Left ventricle myocardium inferior (tissue), 1 donor: ENCODE measurements around the gene KLF15. TPM values are rescaled to one million over a fixed set of nuclear protein-coding genes. Genes with fewer than 3 reads are reported as not detected.

Experiments
- DNase-seq: peaks from one replicate; pipeline ENCODE4 v3.0.0-alpha.2; 2020
- H3K27ac ChIP-seq: fragments of 200-600 bp; replicated peaks from 2 replicates; pipeline ENCODE4 v1.8.0; 2021
- H3K27me3 ChIP-seq: fragments of 200-600 bp; 2 replicates; pipeline ENCODE4 v1.8.0; 2021; ENCODE audit warnings: low read depth
- H3K36me3 ChIP-seq: fragments of 200-600 bp; 2 replicates; pipeline ENCODE4 v1.8.0; 2021
- H3K4me1 ChIP-seq: fragments of 200-600 bp; 2 replicates; pipeline ENCODE4 v1.8.0; 2021
- H3K4me3 ChIP-seq: fragments of 200-600 bp; 2 replicates; pipeline ENCODE4 v1.8.0; 2021; ENCODE audit warnings: mild to moderate bottlenecking, moderate library complexity
- H3K9me3 ChIP-seq: fragments of 200-600 bp; replicated peaks from 2 replicates; pipeline ENCODE4 v1.8.0; 2021
- CTCF ChIP-seq: fragments of 200-600 bp; IDR thresholded peaks from 2 replicates; pipeline ENCODE4 v1.8.0; 2021; ENCODE audit warnings: antibody characterized with exemption, mild to moderate bottlenecking, borderline replicate concordance
- intact Hi-C: fragments of 100-400 bp; cut with micrococcal nuclease; formaldehyde crosslinking; loops from one replicate; pipeline ENCODE4 v1.11.0; 2022
- total RNA-seq: library from RNA; stranded (reverse); fragmentation: NEBNext Ultra II Directional; extraction: Animal tissue kit (Norgen Biotek cat#: 25700); gene quantifications from one replicate; pipeline ENCODE4 v1.2.1, GENCODE V29; 2021
- donor health status: DM: no; HTN: yes; CAD: no; lungs with severe emphysema.

Gene KLF15
- total RNA-seq, 1 donor from 2014 or later, result 44.6 TPM

DNA sequence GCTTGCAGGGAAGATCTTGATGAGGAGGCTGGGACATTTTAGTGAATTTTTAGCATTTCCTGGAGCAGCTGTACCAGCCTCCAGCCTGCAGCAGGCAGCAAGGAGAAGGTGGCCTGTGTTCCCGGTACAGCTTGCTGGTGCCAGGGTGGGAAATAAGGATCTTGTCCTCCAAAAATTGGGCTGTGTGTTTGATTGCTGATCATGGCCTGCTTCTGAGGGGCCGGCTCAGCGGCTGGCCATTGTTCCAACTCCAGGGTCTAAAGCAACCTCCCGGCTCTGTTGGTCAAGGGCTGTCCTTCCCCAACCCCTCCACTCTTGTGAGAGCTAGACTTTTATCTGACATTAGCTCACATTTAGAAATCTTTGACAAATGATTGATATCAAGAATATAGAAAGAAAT lies 42.5 kb upstream of the KLF15 start:
- no peak overlapping the region for H3K4me3 ChIP-seq

DNA sequence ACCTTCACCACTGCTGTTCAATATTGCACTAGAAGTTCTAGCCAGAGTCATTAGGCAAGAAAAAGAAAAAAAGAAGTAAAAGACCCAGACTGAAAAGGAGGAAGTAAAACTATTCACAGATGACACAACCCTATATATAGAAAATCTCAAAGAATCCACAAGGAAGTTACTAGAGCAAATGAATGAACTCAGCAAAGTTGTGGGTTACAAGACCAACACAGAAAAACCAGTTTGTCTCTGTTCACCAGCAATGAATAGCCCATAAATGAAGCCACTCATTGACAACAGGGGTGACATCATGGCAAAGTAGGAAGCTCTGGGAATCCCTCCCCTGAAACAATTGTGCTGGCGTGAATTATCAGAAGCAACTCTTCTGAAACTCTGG lies 42.1 kb upstream of the KLF15 start:
- H3K9me3 ChIP-seq, result no peaks in the 10 kb centered on the region
- H3K27me3 ChIP-seq, result peaks cover 26% of the 10 kb centered on the region
- H3K4me1 ChIP-seq, result peaks cover 8% of the 10 kb centered on the region
- no peak for TF ChIP-seq CTCF
- DNase-seq, result no peak
- H3K27ac ChIP-seq, result no peak overlapping the region
- no peak overlapping the region for H3K4me3 ChIP-seq
- intact Hi-C loops, result loop anchor here (10.0 kb wide), 1 partner anchor 265 kb away; no protein-coding TSS in a partner anchor
- no peaks in the 10 kb centered on the region for H3K36me3 ChIP-seq

More for the DNA sequence above, 42.5 kb upstream of the KLF15 start:
- no peaks in the 10 kb centered on the region for H3K9me3 ChIP-seq
- no peak for DNase-seq
- intact Hi-C loops, result loop anchor here (10.0 kb wide), 1 partner anchor 265 kb away; no protein-coding TSS in a partner anchor
- peaks cover 25% of the 10 kb centered on the region for H3K27me3 ChIP-seq
- peaks cover 4% of the 10 kb centered on the region for H3K4me1 ChIP-seq
- no peaks in the 10 kb centered on the region for H3K36me3 ChIP-seq
- H3K27ac ChIP-seq, result no peak overlapping the region
- no peak for TF ChIP-seq CTCF

DNA sequence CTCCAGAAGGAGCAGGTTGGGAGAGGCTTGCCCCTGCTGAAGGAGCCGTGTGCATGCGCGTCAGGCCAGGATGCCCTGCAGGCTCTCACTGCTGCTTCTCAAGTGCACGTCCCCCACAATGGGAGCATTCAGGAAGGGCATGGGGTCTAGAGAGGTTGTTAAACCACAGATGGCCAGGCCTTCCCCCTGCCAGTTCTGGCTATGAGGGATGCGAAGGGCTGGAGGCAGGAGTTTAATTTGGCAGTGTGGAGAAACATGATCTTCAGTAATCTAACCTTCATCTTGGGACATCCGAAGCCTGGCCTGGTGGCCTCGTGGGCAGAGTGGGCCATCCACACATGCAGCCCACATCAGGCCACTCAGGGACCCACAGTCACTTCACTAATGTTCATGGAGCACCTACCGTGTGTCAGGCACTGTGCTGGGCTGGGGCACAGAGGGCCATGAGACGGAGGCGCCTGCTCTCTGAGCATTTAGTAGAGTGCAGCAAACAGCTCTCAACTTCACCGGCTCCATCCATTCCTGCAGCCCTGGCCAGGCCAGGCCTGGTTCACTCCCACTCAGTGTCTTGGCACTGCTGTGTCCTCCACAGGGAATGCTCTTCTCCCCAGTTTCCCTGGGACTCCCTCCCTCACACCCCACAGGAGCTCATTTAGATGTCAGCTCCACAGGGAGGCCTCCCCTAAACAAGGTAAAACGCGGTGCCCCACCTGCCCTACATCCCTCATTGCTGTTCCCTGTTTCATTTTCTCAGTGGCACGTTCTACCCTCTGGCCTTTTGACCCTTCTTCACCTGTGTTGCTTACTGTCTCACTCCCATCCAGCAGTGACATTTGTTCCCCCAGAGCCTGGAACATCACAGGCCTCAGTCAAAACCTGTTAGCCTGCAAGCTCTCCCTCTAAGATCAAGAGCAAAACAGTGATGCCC lies 41.5 kb upstream of the KLF15 start:
- peaks cover 32% of the 10 kb centered on the region for H3K27me3 ChIP-seq
- intact Hi-C loops, result loop anchor here (10.0 kb wide), 1 partner anchor 264 kb away; no protein-coding TSS in a partner anchor
- TF ChIP-seq CTCF, result no peak
- DNase-seq, result no peak
- H3K36me3 ChIP-seq, result no peaks in the 10 kb centered on the region
- no peaks in the 10 kb centered on the region for H3K9me3 ChIP-seq
- H3K4me3 ChIP-seq, result no peak overlapping the region
- no peak overlapping the region for H3K27ac ChIP-seq
- H3K4me1 ChIP-seq, result peaks cover 9% of the 10 kb centered on the region

DNA sequence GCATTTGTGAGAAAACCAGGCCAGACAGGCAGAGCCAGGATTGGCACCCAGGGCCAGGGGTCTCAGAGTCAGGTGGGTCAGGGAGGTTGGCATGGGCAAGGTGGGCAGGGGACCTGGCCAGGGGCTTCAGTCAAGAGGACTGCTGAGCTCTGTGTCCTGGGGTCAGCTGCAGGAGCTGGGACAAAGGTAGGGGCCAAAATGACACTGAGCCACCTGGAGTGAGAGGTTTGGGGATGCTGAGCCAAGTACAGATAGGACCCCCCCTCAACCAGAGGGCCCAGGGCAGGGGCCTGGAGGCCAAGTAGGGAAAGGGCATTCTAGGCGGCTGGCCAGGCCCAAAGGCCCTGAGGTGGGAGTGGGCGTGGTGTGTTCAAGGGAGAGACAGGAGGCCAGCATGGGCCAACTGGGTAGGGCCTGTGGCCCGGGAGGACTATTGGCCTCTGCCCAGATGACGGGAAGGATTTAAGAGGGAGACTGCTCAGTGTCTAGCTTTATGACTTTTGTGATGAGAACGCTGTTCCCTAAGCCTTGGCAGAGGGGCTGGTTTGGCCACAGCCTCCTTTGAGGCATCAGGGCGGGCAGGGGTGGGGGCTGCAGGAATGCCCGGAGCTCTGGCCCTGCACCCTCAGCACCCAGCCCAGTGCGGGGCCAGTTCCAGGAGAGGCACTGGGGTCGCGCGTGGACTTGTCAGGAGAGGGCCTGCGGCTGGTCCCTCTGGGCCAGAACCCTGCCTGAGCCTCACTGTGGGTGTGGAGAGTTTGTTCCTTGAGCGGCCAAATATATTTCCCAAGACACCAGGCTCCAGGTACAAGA lies 40.6 kb upstream of the KLF15 start:
- DNase-seq, result no peak
- no peak overlapping the region for H3K4me3 ChIP-seq
- intact Hi-C loops, result loop anchor here (10.0 kb wide), 1 partner anchor 263 kb away; no protein-coding TSS in a partner anchor
- H3K27ac ChIP-seq, result no peak overlapping the region
- H3K4me1 ChIP-seq, result peaks cover 9% of the 10 kb centered on the region
- peaks cover 30% of the 10 kb centered on the region for H3K27me3 ChIP-seq
- H3K9me3 ChIP-seq, result no peaks in the 10 kb centered on the region
- no peak for TF ChIP-seq CTCF
- H3K36me3 ChIP-seq, result no peaks in the 10 kb centered on the region

GRCh38 chr3:126396536-126396935 lies 39.3 kb upstream of the KLF15 start:
- Histone ChIP-seq H3K4me1 (peaks cover 9% of the 10 kb centered on the region), H3K9me3 (no peaks in the 10 kb centered on the region), H3K27me3 (peaks cover 34% of the 10 kb centered on the region), H3K36me3 (no peaks in the 10 kb centered on the region), H3K27ac (no peak overlapping the region), H3K4me3 (no peak overlapping the region)
- TF ChIP-seq CTCF, result no peak
- DNase-seq, result no peak
- intact Hi-C loops, result loop anchor here (10.0 kb wide), 1 partner anchor 262 kb away; no protein-coding TSS in a partner anchor
